ENCODE data around the gene ADARB1.

GRCh38 chr21:45127937-45128336, 53.6 kb downstream of the ADARB1 start:
- TF ChIP-seq ZNF274 (IDR thresholded peaks at IDR 0.05; ENCODE audit: low read depth, low read length) (no peak), YY1 (IDR thresholded peaks at IDR 0.05; ENCODE audit: insufficient read depth, insufficient read length) (no peak)

Measured in NT2/D1 (cell line).